Endothelial cell of umbilical vein (primary cell): ENCODE data around the gene COPZ2. TPM values are rescaled to one million over a fixed set of nuclear protein-coding genes. Genes with fewer than 3 reads are reported as not detected.

ENCODE experiments used
- BruUV-seq: library from RNA; stranded (reverse); fragments of 400-500 nt; replicated peaks from 2 replicates; lab custom pipeline; 2021; lab: Mats Ljungman, UMichigan
- CTCF ChIA-PET: fragments of 300-600, 350-600 bp; sonication (Branson Sonifier 250); formaldehyde crosslinking; loops from one replicate; lab custom pipeline; 2021; ENCODE audit warnings: antibody characterized with exemption, inconsistent platforms; lab: Charles Lee
- POLR2A ChIA-PET: fragments of 300-600, 350-600 bp; sonication (Branson Sonifier 250); formaldehyde crosslinking; loops from one replicate; lab custom pipeline; 2021; ENCODE audit warnings: antibody characterized with exemption, inconsistent platforms; lab: Charles Lee
- DNase-seq: peaks from one replicate; pipeline ENCODE4 v3.0.0-alpha.2; 2011; ENCODE audit warnings: low read depth, low spot score
- FAIRE-seq: peaks from 2 replicates; lab custom pipeline; 2011; peaks lifted over from hg19 to GRCh38; lab: Jason Lieb, UNC
- H2AFZ ChIP-seq: 2 replicates; pipeline ENCODE4 v1.6.0; 2012; ENCODE audit warnings: low read depth, low read length, control low read depth, inconsistent platforms
- H3K27ac ChIP-seq: 2 replicates; pipeline ENCODE4 v1.5.1; 2011; ENCODE audit warnings: low read depth, mild to moderate bottlenecking, control low read depth, low read length, moderate library complexity; ENCODE audit not compliant: insufficient read depth
- H3K27me3 ChIP-seq, 2 experiments: 2 replicates each; pipeline versions ENCODE4 v1.6.0 to v1.6.1; 2011; ENCODE audit warnings: low read length in 2 of 2, mixed read lengths in 1 of 2; ENCODE audit not compliant: control insufficient read depth in 2 of 2, insufficient read depth in 2 of 2
- H3K36me3 ChIP-seq, 2 experiments: 2 replicates in 1 of 2; 3 replicates in 1 of 2; pipeline ENCODE4 v1.5.1; 2011; ENCODE audit warnings: low read length in 2 of 2, mild to moderate bottlenecking in 1 of 2, moderate library complexity in 1 of 2; ENCODE audit not compliant: control insufficient read depth in 2 of 2, insufficient read depth in 2 of 2; ENCODE audit errors: extremely low read depth in 1 of 2
- H3K4me1 ChIP-seq: 3 replicates; pipeline ENCODE4 v1.5.1; 2011; ENCODE audit warnings: mild to moderate bottlenecking, low read length; ENCODE audit not compliant: control insufficient read depth, insufficient read depth; ENCODE audit errors: extremely low read depth
- H3K4me2 ChIP-seq: 2 replicates; pipeline ENCODE4 v1.6.1; 2011; ENCODE audit warnings: low read length, control low read depth, mixed read lengths; ENCODE audit not compliant: insufficient read depth
- H3K4me3 ChIP-seq, 3 experiments: fragments of 200-600 bp in 1 of 3; sonication (generic), shearing (Covaris generic) in 1 of 3; replicated peaks in 1 of 3; 2 replicates each; pipeline ENCODE4 v1.5.1; 2011 to 2016; ENCODE audit warnings: control low read depth in 3 of 3, low read length in 3 of 3, mild to moderate bottlenecking in 2 of 3, inconsistent platforms in 1 of 3, low read depth in 1 of 3, moderate library complexity in 1 of 3; ENCODE audit not compliant: insufficient read depth in 1 of 3
- H3K79me2 ChIP-seq: 2 replicates; pipeline ENCODE4 v1.6.0; 2012; ENCODE audit warnings: low read length, inconsistent platforms; ENCODE audit not compliant: control insufficient read depth, insufficient read depth
- H3K9ac ChIP-seq: replicated peaks from 2 replicates; pipeline ENCODE3; 2011; ENCODE audit warnings: low read length, control low read depth; ENCODE audit not compliant: insufficient read depth; ENCODE audit errors: extremely low read depth
- H3K9me1 ChIP-seq: replicated peaks from 3 replicates; pipeline ENCODE4 v1.6.0; 2011; ENCODE audit warnings: mild to moderate bottlenecking, low read length; ENCODE audit not compliant: control insufficient read depth, insufficient read depth; ENCODE audit errors: extremely low read depth
- H3K9me3 ChIP-seq: replicated peaks from 2 replicates; pipeline ENCODE4 v1.5.1; 2012; ENCODE audit warnings: low read length, inconsistent platforms; ENCODE audit not compliant: control insufficient read depth, insufficient read depth
- H4K20me1 ChIP-seq: replicated peaks from 2 replicates; pipeline ENCODE3; 2011; ENCODE audit warnings: mild to moderate bottlenecking, low read length; ENCODE audit not compliant: control insufficient read depth, insufficient read depth; ENCODE audit errors: extremely low read depth
- CTCF ChIP-seq, 2 donors: IDR thresholded peaks; 1 replicate in 1 of 2; 2 replicates in 1 of 2; pipeline ENCODE4 v1.5.1; 2011; ENCODE audit warnings: low read length in 2 of 2, mild to moderate bottlenecking in 2 of 2, moderate library complexity in 2 of 2, control low read depth in 1 of 2, inconsistent platforms in 1 of 2, low read depth in 1 of 2; ENCODE audit not compliant: insufficient read depth in 1 of 2; ENCODE audit errors: extremely low read depth in 1 of 2
- EZH2 ChIP-seq: IDR thresholded peaks from 2 replicates; pipeline ENCODE4 v1.6.1; 2012; ENCODE audit warnings: borderline replicate concordance, low read depth, mild to moderate bottlenecking, moderate library complexity, low read length, inconsistent platforms; ENCODE audit not compliant: severe bottlenecking
- GATA2 ChIP-seq: IDR thresholded peaks from 2 replicates; pipeline ENCODE4 v1.7.0; 2011; ENCODE audit warnings: low read depth, mild to moderate bottlenecking, moderate library complexity, mixed read lengths, low read length; ENCODE audit not compliant: insufficient read length, insufficient read depth
- JUN ChIP-seq: IDR thresholded peaks from 2 replicates; pipeline ENCODE4 v1.6.1; 2011; ENCODE audit warnings: borderline replicate concordance, low read depth; ENCODE audit not compliant: insufficient read length, insufficient read depth
- POLR2A ChIP-seq: IDR thresholded peaks from 2 replicates; pipeline ENCODE4 v1.6.1; 2012; ENCODE audit warnings: low read depth, mild to moderate bottlenecking, control low read depth, low read length
- dilution Hi-C: fragments of 300-500 bp; cut with MboI; formaldehyde crosslinking; loops from one replicate; pipeline ENCODE4 v1.15.0; 2019; ENCODE audit warnings: low sequenced_read_pairs; ENCODE audit not compliant: extremely low pct_ligation_motif_present
- intact Hi-C: fragments of 100-400 bp; cut with micrococcal nuclease; formaldehyde crosslinking; loops from one replicate; pipeline ENCODE4 v1.10.0; 2022
- polyA plus RNA-seq, 4 experiments: library from polyadenylated mRNA; depleted of rRNA in 3 of 4; stranded (reverse) in 3 of 4; unstranded in 1 of 4; fragments of >200 nt; gene quantifications; 2 replicates each; pipeline versions ENCODE4 v1.2.1 to v1.2.3, GENCODE V29; 2011 to 2012; ENCODE audit warnings: missing spikeins in 1 of 4
- total RNA-seq: library from RNA; stranded (reverse); gene quantifications from 2 replicates; pipeline ENCODE4 v1.2.3, GENCODE V29; 2021

Gene COPZ2
- total and polyA plus RNA-seq, 2 donors (not counting 3 experiments of a cell fraction or from before 2014, with no cell fraction given) = 16.3 to 28.1 TPM

- TF ChIP-seq CTCF (IDR thresholded peaks at IDR 0.05; ENCODE audit: extremely low read depth in 1 of 2, insufficient read depth in 1 of 2, low read depth in 1 of 2, low read length in 2 of 2) (no peak), POLR2A (no peak), JUN (no peak), EZH2 (no peak), GATA2 (no peak)
- H3K9me1 ChIP-seq = no peaks in the 10 kb centered on the region
- DNase-seq = no peak
- BruUV-seq = no TSS peak
- no peaks in the 10 kb centered on the region for H4K20me1 ChIP-seq
- intact Hi-C loops = loop anchor here (1.0 to 10.0 kb wide), 9 partner anchors 24 to 594 kb away; partner anchors contain the start of genes CBX1 and NFE2L1
- peak overlapping the region; percentile 7 to 55 (median 15) for H3K4me3 ChIP-seq
- H3K4me2 ChIP-seq = peak overlapping the region; percentile 86
- dilution Hi-C loops = no loop called here
- no peaks in the 10 kb centered on the region for H3K27me3 ChIP-seq
- H3K9me3 ChIP-seq = no peaks in the 10 kb centered on the region
- no peaks in the 10 kb centered on the region for H3K36me3 ChIP-seq
- H3K4me1 ChIP-seq = peaks cover 26% of the 10 kb centered on the region
- ChIA-PET CTCF (interaction anchor here (0.8 to 7.3 kb wide), 23 partner anchors 19 to 928 kb away, joined by 3 to 210 read pairs (median 5); partner anchors contain the start of genes CDK5RAP3, NFE2L1 and SNX11), POLR2A (interaction anchor here (1.0 kb wide), 2 partner anchors 24 to 71 kb away, joined by 3 to 5 read pairs; partner anchors contain the start of gene NFE2L1)
- FAIRE-seq = peak; percentile 72
- H2AFZ ChIP-seq = peak overlapping the region; percentile 63
- peak overlapping the region; percentile 0 for H3K9ac ChIP-seq
- H3K79me2 ChIP-seq = no peaks in the 10 kb centered on the region
- H3K27ac ChIP-seq = no peak overlapping the region
Observed at GRCh38 chr17:48024149-48025039, 13.2 kb downstream of the COPZ2 start.
